Middle frontal gyrus (tissue), 1 donor: ENCODE results near the gene SUPT20HL1.

Source experiments
- DNase-seq: peaks from one replicate; pipeline ENCODE4 v3.0.0-alpha.2; 2015; ENCODE audit warnings: low spot score; ENCODE audit errors: extremely low spot score

Gene SUPT20HL1

GRCh38 chrX:24396236-24396930 is 35.9 kb downstream of the SUPT20HL1 start:
- no peak for DNase-seq

- DNase-seq: no peak
Measured at GRCh38 chrX:24396931-24397279, 36.5 kb downstream of the SUPT20HL1 start.

- DNase-seq: no peak
Measured at GRCh38 chrX:24398766-24399165, 38.3 kb downstream of the SUPT20HL1 start.

GRCh38 chrX:24399550-24399949 is 39.1 kb downstream of the SUPT20HL1 start:
- DNase-seq: no peak

- DNase-seq: no peak
Measured at GRCh38 chrX:24405959-24406358, 45.5 kb downstream of the SUPT20HL1 start.
